ENCODE measurements around the gene RANBP17. TPM values are rescaled to one million over a fixed set of nuclear protein-coding genes. Genes with fewer than 3 reads are reported as not detected.

The RANBP17 gene
- total and polyA plus RNA-seq, 2 experiments from 2014 or later, result 10.9 to 20.0 TPM

DNA sequence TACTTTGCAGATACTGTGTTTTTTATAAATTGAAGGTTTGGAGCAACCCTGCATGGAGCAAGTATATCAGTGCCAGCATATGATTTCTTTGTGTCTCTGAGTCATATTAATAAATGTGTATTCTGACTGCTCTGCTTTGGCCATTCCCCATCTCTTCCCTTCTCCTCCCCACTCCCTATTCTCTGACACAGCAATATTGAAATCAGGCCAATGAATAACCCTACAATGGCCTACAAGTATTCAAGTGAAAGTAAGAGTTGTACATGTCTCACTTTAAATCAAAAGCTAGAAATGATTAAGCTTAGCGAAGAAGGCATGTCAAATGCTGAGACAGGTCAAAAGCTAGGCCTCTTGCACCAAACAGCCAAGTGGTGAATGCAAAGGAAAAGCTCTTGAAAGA lies 365.0 kb downstream of the RANBP17 start:
- Histone ChIP-seq H3K4me3 (no peak overlapping the region), H3K4me1 (ENCODE audit: low read depth) (no peaks in the 10 kb centered on the region), H3K27me3 (no peaks in the 10 kb centered on the region), H3K9me3 (ENCODE audit: low read depth) (no peaks in the 10 kb centered on the region), H3K27ac (no peak overlapping the region), H3K36me3 (no peaks in the 10 kb centered on the region)
- DNase-seq (ENCODE audit: low read depth in 1 of 2, low spot score in 1 of 2), result no peak
- TF ChIP-seq, protein P1, sequence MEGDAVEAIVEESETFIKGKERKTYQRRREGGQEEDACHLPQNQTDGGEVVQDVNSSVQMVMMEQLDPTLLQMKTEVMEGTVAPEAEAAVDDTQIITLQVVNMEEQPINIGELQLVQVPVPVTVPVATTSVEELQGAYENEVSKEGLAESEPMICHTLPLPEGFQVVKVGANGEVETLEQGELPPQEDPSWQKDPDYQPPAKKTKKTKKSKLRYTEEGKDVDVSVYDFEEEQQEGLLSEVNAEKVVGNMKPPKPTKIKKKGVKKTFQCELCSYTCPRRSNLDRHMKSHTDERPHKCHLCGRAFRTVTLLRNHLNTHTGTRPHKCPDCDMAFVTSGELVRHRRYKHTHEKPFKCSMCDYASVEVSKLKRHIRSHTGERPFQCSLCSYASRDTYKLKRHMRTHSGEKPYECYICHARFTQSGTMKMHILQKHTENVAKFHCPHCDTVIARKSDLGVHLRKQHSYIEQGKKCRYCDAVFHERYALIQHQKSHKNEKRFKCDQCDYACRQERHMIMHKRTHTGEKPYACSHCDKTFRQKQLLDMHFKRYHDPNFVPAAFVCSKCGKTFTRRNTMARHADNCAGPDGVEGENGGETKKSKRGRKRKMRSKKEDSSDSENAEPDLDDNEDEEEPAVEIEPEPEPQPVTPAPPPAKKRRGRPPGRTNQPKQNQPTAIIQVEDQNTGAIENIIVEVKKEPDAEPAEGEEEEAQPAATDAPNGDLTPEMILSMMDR (IDR thresholded peaks at IDR 0.05; ENCODE audit: low read depth, low read length), result no peak

GRCh38 chr5:171236651-171237050 lies 374.8 kb downstream of the RANBP17 start:
- no peaks in the 10 kb centered on the region for H3K27me3 ChIP-seq
- H3K4me3 ChIP-seq, result no peak overlapping the region
- no peaks in the 10 kb centered on the region for H3K4me1 ChIP-seq (ENCODE audit: low read depth)
- H3K36me3 ChIP-seq, result no peaks in the 10 kb centered on the region
- DNase-seq (ENCODE audit: low read depth in 1 of 2, low spot score in 1 of 2), result no peak
- H3K27ac ChIP-seq, result no peak overlapping the region
- H3K9me3 ChIP-seq (ENCODE audit: low read depth), result no peaks in the 10 kb centered on the region
- TF ChIP-seq, protein P1 (IDR thresholded peaks at IDR 0.05; ENCODE audit: low read depth, low read length), result no peak

- TF ChIP-seq, protein P1 (IDR thresholded peaks at IDR 0.05; ENCODE audit: low read depth, low read length), result no peak
- Histone ChIP-seq H3K9me3 (ENCODE audit: low read depth) (no peaks in the 10 kb centered on the region), H3K4me1 (ENCODE audit: low read depth) (no peaks in the 10 kb centered on the region), H3K36me3 (no peaks in the 10 kb centered on the region), H3K4me3 (no peak overlapping the region), H3K27ac (no peak overlapping the region), H3K27me3 (no peaks in the 10 kb centered on the region)
- peak in 1 of 2 donors; percentile 87 for DNase-seq (ENCODE audit: low read depth in 1 of 2, low spot score in 1 of 2)
Measured at GRCh38 chr5:171242521-171242920, 380.7 kb downstream of the RANBP17 start.

- Histone ChIP-seq H3K36me3 (peaks cover 3% of the 10 kb centered on the region), H3K4me3 (no peak overlapping the region), H3K27me3 (no peaks in the 10 kb centered on the region), H3K27ac (no peak overlapping the region), H3K4me1 (ENCODE audit: low read depth) (no peaks in the 10 kb centered on the region), H3K9me3 (ENCODE audit: low read depth) (no peaks in the 10 kb centered on the region)
- TF ChIP-seq, protein P1 (IDR thresholded peaks at IDR 0.05; ENCODE audit: low read depth, low read length), result no peak
- DNase-seq (ENCODE audit: low read depth in 1 of 2, low spot score in 1 of 2), result no peak
Measured at GRCh38 chr5:171246231-171246630, 384.4 kb downstream of the RANBP17 start.

- H3K27ac ChIP-seq, result no peak overlapping the region
- no peaks in the 10 kb centered on the region for H3K9me3 ChIP-seq (ENCODE audit: low read depth)
- no peak for DNase-seq (ENCODE audit: low read depth in 1 of 2, low spot score in 1 of 2)
- TF ChIP-seq, protein P1 (IDR thresholded peaks at IDR 0.05; ENCODE audit: low read depth, low read length), result no peak
- no peaks in the 10 kb centered on the region for H3K4me1 ChIP-seq (ENCODE audit: low read depth)
- peaks cover 3% of the 10 kb centered on the region for H3K36me3 ChIP-seq
- no peak overlapping the region for H3K4me3 ChIP-seq
- H3K27me3 ChIP-seq, result no peaks in the 10 kb centered on the region
Measured at GRCh38 chr5:171249460-171249859, 387.6 kb downstream of the RANBP17 start.

DNA sequence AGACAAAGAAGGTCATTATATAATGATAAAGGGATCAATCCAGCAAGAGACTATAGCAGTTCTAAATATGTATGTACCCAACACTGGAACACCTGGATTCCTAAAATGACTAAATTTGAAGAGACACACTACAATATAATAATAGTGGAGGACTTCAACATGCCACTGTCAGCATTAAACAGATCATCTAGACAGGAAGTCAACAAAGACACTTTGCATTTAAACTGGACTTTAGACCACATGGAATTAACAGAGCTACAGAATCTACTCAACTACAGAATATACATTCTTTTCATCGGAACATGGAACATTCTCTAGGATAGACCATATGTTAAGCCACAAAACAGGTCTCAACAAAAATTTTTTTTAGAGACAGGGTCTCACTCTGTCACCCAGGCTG lies 388.9 kb downstream of the RANBP17 start:
- no peak for DNase-seq (ENCODE audit: low read depth in 1 of 2, low spot score in 1 of 2)
- H3K36me3 ChIP-seq, result peaks cover 3% of the 10 kb centered on the region
- TF ChIP-seq, protein P1 (IDR thresholded peaks at IDR 0.05; ENCODE audit: low read depth, low read length), result no peak

More for the DNA sequence above, 388.9 kb downstream of the RANBP17 start:
- H3K27me3 ChIP-seq, result no peaks in the 10 kb centered on the region
- no peaks in the 10 kb centered on the region for H3K4me1 ChIP-seq (ENCODE audit: low read depth)
- H3K27ac ChIP-seq, result no peak overlapping the region
- H3K9me3 ChIP-seq (ENCODE audit: low read depth), result no peaks in the 10 kb centered on the region
- H3K4me3 ChIP-seq, result no peak overlapping the region
